ENCODE results near the gene ATP5F1B.

The ATP5F1B gene

DNA sequence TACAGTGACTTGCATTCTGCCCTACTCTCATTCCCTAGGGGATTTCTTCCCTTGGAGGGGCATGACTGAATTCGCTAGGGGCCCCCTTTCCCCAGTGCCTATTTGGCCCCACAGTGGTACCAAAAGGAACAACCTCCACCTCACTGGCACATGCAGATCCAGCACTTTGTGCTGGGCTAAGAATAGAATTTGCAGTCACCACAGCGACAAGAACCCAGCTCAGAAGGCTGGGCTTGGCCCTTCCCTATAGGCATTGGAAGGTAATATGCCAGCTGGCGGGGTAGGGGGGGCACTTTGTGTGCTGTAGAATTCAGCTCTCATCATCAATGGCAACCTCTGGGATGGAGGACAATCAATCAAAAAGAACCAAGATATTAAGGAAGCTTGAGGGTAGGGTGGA, 29.5 kb downstream of the ATP5F1B start:
- DNase-seq, result no peak

DNA sequence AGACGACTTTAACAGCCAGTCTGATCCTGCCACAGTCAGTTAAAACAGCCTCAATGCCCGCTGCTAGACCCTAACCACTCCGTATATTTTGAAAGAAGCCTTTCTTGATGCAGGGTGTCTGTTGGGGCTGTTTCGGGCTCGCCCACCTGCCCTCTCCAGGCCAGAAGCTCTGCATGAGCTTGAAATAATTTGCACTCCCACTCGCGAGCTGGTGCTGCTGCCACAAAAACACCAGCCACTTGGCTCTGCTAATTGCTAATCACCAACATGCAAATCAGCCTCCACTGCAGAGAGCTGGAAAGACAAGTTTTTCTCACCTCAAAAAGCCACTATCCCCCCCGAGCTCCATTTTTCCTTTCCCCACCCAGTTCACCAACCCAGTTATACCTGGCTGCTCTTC, 31.2 kb downstream of the ATP5F1B start:
- no peak for DNase-seq

DNA sequence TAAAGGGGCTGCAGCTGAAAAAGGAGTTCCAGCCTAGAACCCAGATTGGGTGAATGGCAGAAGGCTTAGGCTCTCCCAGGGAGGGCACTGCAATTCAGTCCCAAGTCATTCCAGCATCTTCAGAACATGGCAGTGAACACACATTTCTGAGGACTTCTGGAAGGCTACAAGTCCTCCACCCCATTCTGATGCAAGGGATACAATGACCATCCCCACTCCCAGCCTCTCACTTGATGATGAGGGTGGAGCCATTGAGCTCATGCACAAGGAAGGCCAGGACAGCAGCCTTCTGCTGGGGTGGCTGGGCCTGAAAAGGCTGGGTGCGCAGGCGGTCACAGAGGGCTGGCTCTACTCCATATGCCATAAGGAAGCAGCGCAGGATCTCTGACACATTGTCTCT, 41.4 kb downstream of the ATP5F1B start:
- no peak for DNase-seq

DNA sequence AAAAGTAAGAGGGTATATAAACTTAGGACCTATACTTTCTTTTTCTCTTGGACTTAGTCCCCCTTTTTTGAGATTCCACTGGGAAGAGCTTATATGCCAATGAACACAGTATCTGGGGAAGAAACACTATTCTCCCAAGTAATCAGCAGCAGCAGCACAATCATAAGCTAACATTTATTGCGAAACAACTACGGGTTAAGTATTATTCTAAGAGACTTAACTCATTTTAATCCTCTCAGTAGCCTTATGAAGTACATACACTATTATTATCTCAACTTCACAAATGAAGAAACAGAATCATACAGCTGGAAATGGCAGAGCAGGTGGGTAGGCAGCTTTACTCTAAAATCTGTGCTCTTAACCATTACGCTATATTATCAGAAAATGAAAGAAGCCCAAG, 43.5 kb downstream of the ATP5F1B start:
- no peak for DNase-seq

DNA sequence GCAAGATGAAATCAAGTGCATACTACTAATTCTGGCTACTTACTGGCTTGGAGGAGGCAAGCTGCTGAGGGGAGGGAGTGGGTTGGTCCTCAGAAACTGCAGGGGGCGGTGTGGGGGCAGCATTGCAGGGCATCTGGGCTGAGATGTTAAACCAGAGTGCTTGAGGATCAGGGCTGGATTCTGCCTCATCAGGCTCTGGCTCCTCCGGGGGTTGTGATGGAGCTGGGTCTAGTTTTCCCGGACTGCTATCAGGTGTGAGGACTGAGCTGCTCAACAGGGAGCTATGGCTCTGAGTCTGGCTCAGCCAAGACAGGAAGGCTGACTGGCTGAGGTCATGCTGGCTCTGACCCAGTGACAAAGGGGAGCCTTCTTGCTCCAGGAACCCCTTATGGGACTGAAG, 44.3 kb downstream of the ATP5F1B start:
- no peak for DNase-seq

DNA sequence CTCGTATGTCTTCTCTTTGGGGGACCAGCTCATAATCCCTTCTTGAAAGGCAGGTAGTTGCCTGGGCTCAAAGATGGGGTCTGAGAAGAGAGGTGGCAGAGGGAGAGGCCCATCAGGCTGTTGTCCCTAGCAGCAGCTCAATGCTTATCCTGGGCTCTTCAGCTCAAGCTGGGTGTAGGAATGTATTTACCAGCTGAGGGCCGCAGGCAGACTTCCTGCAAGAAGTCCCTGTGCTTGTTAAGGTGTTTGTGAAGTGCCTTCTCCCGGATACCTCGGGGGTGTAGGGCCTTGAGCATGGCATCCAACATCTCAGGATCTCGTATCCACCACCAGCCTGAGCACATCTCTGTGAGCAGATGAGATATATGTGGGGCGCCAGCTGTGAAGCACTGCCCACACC, 45.0 kb downstream of the ATP5F1B start:
- no peak for DNase-seq

DNA sequence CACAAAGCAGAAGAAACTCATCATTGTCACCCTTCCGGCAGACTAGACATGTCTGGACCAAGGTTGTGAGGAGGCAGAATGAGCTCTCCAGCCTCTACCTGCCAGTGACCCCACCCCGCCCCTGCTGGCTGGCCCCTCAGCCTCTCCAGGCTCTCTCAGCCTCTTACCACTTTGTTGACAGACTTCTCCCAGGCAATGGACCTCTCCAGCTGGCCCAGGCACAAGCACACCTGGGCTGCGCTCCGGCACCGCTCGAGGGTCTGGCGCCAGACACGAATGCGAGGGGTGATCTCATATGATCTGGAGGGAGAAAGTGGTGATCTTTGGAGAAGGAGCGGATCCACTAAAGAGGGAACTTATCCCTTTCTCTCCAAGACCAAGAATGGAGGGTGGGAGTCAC, 46.0 kb downstream of the ATP5F1B start:
- DNase-seq, result no peak

DNA sequence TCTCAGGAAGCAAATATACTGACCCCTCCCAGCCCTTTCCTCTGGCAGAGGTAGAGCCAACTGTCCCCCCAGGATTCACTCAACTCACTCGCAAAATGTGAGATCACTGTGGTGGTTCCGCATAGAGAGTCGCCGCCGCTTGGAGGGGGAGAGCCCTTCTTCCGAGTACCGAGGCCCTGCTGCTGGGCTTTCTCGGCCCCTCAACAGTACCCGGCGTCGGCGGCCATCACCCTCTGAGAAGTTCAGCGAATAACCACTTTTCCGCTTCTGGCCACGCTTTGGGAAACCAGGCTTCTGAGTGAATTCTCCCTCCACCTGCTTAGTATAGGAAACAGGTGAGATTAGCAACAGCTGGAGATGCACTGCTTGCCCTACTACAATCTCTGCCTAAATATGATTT, 46.7 kb downstream of the ATP5F1B start:
- no peak for DNase-seq

DNA sequence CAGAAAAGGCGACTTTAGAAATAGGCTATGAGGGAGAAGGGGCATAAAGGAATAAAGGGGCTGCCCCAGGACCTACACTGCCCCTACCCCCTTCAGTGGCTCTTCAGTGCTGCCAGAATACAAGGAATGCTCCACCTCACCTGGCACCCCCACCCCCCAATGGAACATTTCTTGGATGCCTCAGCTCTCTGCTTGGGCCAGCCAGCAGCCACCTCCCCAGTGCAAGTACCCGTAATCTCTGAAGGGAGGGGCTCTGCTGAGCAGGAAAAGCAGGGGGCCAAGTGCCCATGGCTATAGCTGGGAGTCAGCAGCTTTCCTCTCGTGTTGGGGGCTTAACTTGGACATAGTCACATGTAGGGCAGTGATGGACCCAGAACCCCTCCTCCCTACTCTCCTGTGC, 49.0 kb downstream of the ATP5F1B start:
- DNase-seq, result no peak

DNA sequence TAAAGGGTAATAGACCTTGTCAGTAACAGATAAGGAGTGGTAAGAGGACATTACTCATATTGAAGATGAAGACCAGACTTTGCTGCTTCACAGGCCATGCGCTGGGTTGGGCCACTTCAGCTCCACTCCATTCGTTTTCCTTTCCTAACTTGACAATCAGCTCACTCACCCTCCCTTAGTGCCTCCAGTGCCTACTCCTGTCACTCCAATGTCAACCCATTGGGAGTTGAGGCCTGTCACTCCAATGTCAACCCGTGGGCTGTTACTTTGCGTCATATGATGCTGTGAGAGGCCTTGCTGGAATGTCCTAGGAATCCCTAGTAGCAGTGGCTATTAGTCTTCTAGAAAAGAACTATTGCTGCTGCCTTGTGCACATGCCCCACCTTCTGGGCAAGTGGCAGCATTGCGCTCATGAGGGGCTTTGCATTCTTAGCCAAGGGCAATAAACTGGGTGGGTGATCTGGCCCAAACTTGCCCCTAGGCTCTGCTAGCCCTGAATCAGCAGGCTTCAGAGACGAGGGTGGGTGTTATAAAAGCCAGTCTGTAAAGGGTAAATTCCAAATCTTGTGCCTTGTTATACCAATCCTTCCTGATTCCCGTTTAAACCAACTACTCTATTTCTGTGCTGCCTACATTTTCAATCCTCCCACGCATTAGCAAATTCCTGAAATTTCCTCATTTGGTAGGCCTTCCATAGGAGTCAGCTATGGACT, 51.7 kb downstream of the ATP5F1B start:
- DNase-seq, result peak; percentile 70

DNA sequence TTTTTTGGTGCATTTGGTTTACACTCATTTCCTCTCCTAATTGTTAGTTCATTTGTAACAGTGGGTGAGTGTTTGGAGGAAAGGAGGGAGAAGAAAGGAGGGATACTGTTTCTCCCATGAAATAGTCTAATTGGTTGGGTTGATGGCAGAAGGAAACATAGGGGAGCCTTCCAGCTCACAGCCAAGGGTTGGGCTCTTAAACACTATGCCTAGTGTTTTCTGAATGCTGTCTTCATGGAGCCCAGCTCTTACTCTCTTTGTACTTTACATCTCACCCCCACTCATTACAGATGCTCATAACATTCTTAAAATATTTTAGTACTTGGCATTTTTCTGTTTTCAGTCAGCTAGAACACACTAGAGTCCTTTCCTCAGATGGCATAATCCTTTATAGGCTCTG, 53.8 kb downstream of the ATP5F1B start:
- no peak for DNase-seq

DNA sequence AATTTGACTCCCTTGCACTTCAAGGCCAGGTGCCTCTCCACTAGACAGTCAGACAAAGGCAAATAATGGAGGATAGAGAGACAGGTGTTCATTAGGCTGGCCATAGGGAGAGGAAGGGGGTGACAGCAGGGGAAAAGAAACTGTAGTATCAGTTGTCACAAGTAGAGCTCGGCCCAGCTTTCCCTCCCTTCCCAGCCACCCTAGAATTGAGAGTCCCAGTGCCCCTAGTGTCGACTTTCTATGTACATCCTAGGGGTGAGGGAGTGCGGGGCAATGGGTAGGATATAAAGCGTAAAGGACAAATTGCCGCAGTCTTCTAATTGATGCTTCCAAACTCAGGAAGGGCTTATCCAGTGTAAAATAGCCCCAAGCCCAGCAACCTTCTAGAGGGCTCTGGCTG, 54.7 kb downstream of the ATP5F1B start:
- no peak for DNase-seq

DNA sequence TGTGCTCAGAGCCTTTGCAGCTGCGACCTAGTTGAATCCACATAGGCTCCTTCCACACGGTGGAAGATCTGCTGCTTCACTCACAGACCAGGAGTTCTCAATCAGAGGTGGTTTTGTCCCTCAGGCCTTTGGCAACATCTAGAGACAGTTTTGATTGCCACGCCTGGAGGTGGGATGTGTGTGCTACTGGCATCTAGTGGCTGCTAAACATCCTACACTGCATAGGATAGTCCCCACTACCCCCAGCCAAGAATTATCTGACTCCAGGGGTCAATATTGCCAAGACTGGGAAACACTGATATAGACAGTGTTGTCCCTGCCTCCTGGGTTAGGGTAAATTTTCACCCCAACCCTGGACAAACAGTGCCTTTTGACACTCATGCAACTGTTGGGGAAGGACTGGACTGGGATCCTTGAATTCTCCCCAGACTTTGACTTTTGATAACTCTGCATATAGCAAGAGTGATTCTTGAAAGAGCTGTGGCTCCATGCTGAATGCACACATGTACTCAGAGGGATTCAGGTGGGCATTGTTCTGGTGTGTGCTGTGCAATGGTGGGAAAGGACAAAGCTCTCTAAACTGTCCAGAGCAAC, 55.5 kb downstream of the ATP5F1B start:
- no peak for DNase-seq

DNA sequence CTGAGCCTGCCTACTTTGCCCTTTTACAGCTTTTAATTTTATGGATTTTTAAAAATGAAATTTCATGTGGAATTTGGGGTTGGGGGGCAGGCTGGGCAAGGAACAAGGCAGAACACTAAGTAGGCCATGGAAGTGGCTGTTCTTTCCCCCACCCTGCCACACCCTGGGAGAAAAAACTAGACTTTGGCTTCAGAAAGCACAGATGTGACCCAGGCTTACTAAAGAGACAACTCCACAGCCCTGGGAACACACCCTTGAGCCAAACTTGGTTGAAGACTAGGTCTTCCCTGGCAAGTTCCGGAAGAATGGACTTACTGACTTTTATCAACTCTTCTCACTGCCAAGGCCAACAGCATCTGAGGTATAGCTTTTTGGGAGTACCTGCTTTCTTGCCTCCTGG, 56.0 kb downstream of the ATP5F1B start:
- no peak for DNase-seq
